Left lung (tissue), 10 donors: ENCODE results near the gene LIN37. TPM values are rescaled to one million over a fixed set of nuclear protein-coding genes. Genes with fewer than 3 reads are reported as not detected.
A peak's percentile ranks its signal among the peaks of the same experiment; 100 is the strongest.

Experiments used
- ATAC-seq: fragments of 200-7000 bp; cut with Tn5 transposase; one replicate; pipeline ENCODE4 v1.9.1; 2020; ENCODE audit warnings: moderate library complexity
- DNase-seq, 4 donors: peaks; one replicate each; pipeline ENCODE4 v3.0.0-alpha.2; 2013 to 2020
- H3K27ac ChIP-seq, 2 donors: fragments of 200-600 bp; sonication (generic) in 1 of 2; one replicate each; pipeline versions ENCODE4 v1.5.0 to v1.8.0; 2020 to 2021
- H3K27me3 ChIP-seq, 2 donors: fragments of 200-600 bp; sonication (generic) in 1 of 2; one replicate each; pipeline versions ENCODE4 v1.5.0 to v1.8.0; 2020 to 2021
- H3K36me3 ChIP-seq, 2 donors: fragments of 200-600 bp; sonication (generic) in 1 of 2; one replicate each; pipeline versions ENCODE4 v1.5.0 to v1.8.0; 2020 to 2021
- H3K4me1 ChIP-seq, 2 donors: fragments of 200-600 bp; one replicate each; pipeline ENCODE4 v1.8.0; 2021
- H3K4me3 ChIP-seq, 2 donors: fragments of 200-600 bp; sonication (generic) in 1 of 2; one replicate each; pipeline versions ENCODE4 v1.5.0 to v1.8.0; 2020 to 2021; ENCODE audit warnings: mild to moderate bottlenecking in 1 of 2
- H3K9me3 ChIP-seq, 2 donors: fragments of 200-600 bp; sonication (generic) in 1 of 2; one replicate each; pipeline versions ENCODE4 v1.5.0 to v1.8.0; 2020 to 2021
- CTCF ChIP-seq, 2 donors: fragments of 200-600 bp; sonication (generic) in 1 of 2; IDR thresholded peaks; one replicate each; pipeline versions ENCODE4 v1.5.0 to v1.8.0; 2021; ENCODE audit warnings: antibody characterized with exemption in 2 of 2
- intact Hi-C, 2 donors: fragments of 100-400 bp; cut with DNase I; formaldehyde crosslinking; loops; one replicate each; pipeline versions ENCODE4 v1.11.2 to v1.14.2; 2022
- polyA plus RNA-seq, 6 donors: library from polyadenylated mRNA; unstranded; fragments of 120-200 nt; gene quantifications; one replicate each; pipeline ENCODE4 v1.2.1, GENCODE V29; 2013; ENCODE audit not compliant: insufficient read length in 6 of 6
- total RNA-seq, 2 donors: library from RNA; stranded (reverse); fragmentation: NEBNext Ultra II Directional; extraction: Animal tissue kit (Norgen Biotek cat#: 25700); gene quantifications; one replicate each; pipeline ENCODE4 v1.2.1, GENCODE V29; 2021
- donor health status: DM: no; HTN: yes; CAD: no.
- donor health status: DM: no; HTN: no; CAD: no.

Gene LIN37
- total and polyA plus RNA-seq, 8 donors, result 6.6 to 14.5 (median 11.8) TPM

DNA sequence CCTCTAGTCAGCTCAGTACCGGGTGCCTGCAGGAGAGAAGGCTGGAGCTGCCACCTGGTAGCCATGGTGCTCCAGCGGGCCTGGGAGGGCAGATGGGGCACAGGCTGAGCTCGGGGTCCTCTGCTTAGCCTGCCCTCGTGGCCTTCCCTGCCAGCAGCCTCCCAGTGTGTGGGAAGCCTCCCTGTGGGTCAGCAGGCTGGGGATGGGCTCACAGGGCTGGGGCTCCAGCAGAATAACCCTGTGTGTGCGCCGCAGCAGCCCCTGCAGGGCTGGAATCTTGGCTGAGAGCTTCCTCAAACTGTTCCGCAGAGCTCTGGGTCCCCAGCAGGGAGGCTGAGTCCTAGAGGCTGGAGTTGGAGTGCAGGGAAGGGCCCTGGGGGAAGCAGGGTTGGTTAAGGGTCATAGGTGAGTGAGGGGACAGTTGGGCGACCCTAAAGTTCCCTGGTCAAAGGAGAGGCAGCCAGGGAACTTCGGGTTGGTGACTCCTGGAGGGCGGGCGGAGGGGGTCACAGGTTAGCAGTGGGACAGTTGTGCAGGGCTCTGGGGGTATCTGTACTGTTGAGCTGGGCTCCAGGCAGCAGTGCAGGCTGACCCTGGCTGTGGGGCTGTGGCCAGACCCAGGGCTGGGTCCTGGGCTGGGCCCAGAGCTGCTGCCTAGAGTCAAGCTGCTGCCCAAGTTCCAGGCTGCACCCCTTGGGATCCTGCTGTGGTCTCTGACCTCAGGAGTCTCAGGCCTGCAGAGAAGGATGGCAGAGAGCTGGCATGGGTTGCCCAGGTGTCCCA is 41.0 kb downstream of the LIN37 start:
- Histone ChIP-seq H3K27me3 (no peaks in the 10 kb centered on the region), H3K4me1 (no peaks in the 10 kb centered on the region), H3K27ac (no peak overlapping the region), H3K9me3 (no peaks in the 10 kb centered on the region), H3K4me3 (no peak overlapping the region), H3K36me3 (peaks cover 0 to 30% of the 10 kb centered on the region in 2 donors)
- ATAC-seq (no peak), DNase-seq (no peak)
- TF ChIP-seq CTCF (IDR thresholded peaks at IDR 0.05), result no peak
- intact Hi-C loops, result no loop called here

- peaks cover 0 to under 1% of the 10 kb centered on the region in 2 donors for H3K27me3 ChIP-seq
- ATAC-seq, result no peak
- TF ChIP-seq CTCF (IDR thresholded peaks at IDR 0.05), result no peak
- DNase-seq, result peak in 1 of 4 donors; percentile 75
- no peak overlapping the region for H3K4me3 ChIP-seq
- H3K27ac ChIP-seq, result no peak overlapping the region
- H3K4me1 ChIP-seq, result no peaks in the 10 kb centered on the region
- H3K9me3 ChIP-seq, result no peaks in the 10 kb centered on the region
- peaks cover 0 to 23% of the 10 kb centered on the region in 2 donors for H3K36me3 ChIP-seq
- intact Hi-C loops, result no loop called here
Measured at GRCh38 chr19:35789978-35790944, 41.9 kb downstream of the LIN37 start.

GRCh38 chr19:35790981-35791813 is 42.8 kb downstream of the LIN37 start:
- H3K27ac ChIP-seq, result no peak overlapping the region
- no peak for TF ChIP-seq CTCF (IDR thresholded peaks at IDR 0.05)
- no peaks in the 10 kb centered on the region for H3K4me1 ChIP-seq
- peaks cover 0 to 14% of the 10 kb centered on the region in 2 donors for H3K36me3 ChIP-seq
- H3K9me3 ChIP-seq, result no peaks in the 10 kb centered on the region
- H3K27me3 ChIP-seq, result peaks cover 3 to 10% of the 10 kb centered on the region in 2 donors
- ATAC-seq (no peak), DNase-seq (no peak)
- intact Hi-C loops, result no loop called here
- H3K4me3 ChIP-seq, result no peak overlapping the region

DNA sequence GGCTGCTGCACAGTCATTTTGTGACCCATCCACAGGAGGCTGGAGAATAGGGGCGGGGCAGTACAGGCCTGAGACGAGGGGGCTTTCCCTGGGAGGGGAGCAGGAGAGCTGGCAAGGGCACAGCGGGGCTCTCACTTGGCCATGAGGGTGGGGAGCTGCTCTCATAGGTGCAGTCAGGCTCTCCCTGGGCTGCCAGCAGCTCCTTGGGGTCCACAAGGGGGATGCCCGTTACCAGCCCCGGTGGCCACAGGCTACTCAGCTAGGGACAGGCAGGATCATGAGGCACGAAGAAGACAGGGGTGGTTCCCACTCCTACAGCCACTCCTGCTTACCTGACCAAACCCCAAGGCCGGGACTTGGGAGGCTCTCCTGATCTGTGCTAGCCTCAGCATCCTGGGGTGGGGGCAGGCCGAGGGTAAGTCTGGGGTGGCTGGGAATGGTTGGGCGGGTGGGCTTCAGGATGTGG is 43.5 kb downstream of the LIN37 start:
- Histone ChIP-seq H3K36me3 (peaks cover 0 to 8% of the 10 kb centered on the region in 2 donors), H3K27me3 (peaks cover 7 to 16% of the 10 kb centered on the region in 2 donors), H3K4me1 (no peaks in the 10 kb centered on the region), H3K4me3 (no peak overlapping the region), H3K27ac (no peak overlapping the region), H3K9me3 (no peaks in the 10 kb centered on the region)
- DNase-seq (no peak), ATAC-seq (no peak)
- intact Hi-C loops, result no loop called here
- no peak for TF ChIP-seq CTCF (IDR thresholded peaks at IDR 0.05)
